Fibroblast of gingiva (primary cell): Measurements from ENCODE around the gene MAST2.
A peak's percentile ranks its signal among the peaks of the same experiment; 100 is the strongest.
"Not testable (repeated sequence)": the region's sequence is repeated elsewhere in the genome, so short reads cannot be mapped to it uniquely, and the experiment has no call there.

Experiments used
- DNase-seq: peaks from one replicate; pipeline ENCODE4 v3.0.0-alpha.2; 2011; ENCODE audit warnings: low read depth

The MAST2 gene

GRCh38 chr1:45814776-45815175, 11.4 kb downstream of the MAST2 start:
- no peak for DNase-seq

- peak; percentile 6 for DNase-seq
These were observed 12.5 kb downstream of the MAST2 start for GRCh38 chr1:45815667-45816458.

GRCh38 chr1:45820173-45820572, 16.8 kb downstream of the MAST2 start:
- no peak for DNase-seq

DNA sequence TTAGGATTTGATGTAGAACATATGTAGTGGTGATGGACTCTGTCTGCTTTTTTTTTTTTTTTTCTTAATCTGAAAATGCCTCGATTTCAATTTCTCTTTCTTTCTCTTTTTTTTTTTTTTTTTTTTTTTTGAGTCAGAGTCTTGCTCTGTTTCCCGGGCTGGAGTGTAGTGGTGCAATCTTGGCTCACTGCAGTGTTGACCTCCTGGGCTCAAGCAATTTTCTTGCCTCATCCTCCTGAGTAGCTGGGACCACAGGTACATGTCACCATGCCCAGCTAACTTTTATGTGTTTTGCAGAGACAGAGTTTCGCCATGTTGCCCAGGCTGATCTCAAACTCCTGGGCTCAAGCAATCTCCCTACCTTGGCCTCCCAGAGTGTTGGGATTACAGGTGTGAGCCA, 17.4 kb downstream of the MAST2 start:
- DNase-seq = no peak

GRCh38 chr1:45822644-45823043, 19.2 kb downstream of the MAST2 start:
- DNase-seq = no peak

GRCh38 chr1:45824607-45825006, 21.2 kb downstream of the MAST2 start:
- no peak for DNase-seq

DNA sequence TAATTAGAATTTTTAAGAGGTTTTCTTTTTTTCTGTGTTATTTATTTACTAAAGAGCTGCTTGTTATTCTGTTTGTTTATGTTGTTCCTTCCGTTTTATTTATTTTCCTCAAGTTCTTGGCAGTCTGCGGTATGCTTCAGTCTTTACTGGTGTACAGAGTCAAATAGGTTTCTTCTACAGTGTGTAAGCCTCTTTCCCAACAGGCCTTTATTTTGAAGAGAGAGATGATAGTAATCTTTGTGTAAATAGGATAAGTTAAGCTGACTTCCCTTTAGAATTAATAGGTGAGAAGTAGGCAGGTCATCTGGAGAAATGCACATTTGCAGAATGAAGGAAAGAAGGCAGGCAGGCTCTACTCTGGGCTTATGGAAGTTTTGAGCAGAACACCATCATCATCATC, 23.8 kb downstream of the MAST2 start:
- DNase-seq = no peak

- DNase-seq = no peak
These were observed 25.4 kb downstream of the MAST2 start for GRCh38 chr1:45828841-45829240.

DNA sequence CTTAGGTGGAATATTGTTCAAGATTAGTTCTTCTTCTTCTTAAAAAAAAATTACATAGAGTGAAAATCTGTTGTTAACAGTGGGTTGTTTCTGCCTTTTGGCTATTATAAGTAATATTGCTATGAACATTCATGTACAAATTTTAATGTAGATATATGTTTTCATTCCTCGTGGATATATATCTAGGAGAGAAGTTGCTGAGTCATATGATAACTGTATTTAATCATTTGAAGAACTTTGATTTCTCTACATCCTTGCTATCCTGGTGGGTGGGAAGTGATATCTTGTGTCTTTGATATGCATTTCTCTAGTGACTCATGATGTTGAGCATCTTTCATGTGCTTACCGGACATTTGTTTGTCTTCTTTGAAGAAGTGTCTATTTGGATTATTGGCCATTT, 29.9 kb downstream of the MAST2 start:
- no peak for DNase-seq

DNA sequence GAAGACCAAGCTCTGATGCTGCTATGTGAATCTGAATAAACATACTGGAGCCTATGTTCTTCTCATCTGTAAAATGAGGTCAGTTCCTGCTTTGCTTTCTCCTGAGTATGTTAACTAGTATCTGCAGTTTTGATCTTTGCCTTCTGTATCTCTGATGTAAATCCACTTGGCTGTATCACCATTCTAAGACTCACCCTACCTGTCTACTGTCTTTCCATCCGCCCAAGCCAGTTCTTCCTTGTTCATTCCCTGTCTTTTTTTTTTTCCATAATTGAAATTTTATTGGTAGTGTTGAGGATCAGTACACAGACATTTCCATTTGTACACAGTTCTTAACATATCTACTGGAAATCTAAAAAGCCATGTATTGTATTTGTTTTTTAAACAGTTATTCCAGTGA, 31.3 kb downstream of the MAST2 start:
- DNase-seq = no peak

- DNase-seq = no peak
These were observed 33.0 kb downstream of the MAST2 start for GRCh38 chr1:45836451-45836850.

DNA sequence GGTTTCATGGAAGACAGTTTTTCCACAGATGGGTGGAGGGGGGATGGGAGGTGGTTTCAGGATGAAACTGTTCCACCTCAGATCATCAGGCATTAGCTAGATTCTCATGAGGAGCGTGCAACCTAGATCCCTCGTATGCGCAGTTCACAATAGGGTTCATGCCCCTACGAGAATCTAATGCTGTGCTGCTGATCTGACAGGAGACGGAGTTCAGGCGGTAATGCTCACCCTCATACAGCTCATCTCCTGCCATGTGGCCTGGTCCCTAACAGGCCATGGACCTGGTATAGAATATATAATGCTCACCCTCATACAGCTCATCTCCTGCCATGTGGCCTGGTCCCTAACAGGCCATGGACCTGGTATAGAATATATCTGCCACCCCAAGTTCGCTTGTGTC, 33.4 kb downstream of the MAST2 start:
- DNase-seq = not testable (repeated sequence)

DNA sequence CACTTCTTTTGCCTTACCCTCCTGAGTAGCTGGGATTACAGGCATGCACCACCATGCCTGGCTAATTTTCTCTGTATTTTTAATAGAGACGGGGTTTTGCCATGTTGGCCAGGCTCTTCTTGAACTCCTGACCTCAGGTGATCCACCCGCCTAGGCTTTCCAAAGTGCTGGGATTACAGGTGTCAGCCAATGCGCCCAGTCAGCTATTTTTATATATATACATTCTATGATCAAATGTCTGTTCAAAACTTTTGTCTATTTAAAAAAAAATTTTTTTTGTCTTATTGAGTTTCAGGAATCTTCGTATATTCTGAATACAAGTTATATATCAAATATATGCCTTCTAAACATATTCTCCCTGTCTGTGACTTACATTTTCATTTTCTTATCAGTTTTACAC, 34.9 kb downstream of the MAST2 start:
- DNase-seq = not testable (repeated sequence)

GRCh38 chr1:45840704-45841103, 37.3 kb downstream of the MAST2 start:
- no peak for DNase-seq

- no peak for DNase-seq
These were observed 39.4 kb downstream of the MAST2 start for GRCh38 chr1:45842786-45843185.

- DNase-seq = peak; percentile 50
These were observed 40.1 kb downstream of the MAST2 start for GRCh38 chr1:45843474-45843905.

GRCh38 chr1:45844000-45844399, 40.6 kb downstream of the MAST2 start:
- not testable (repeated sequence) for DNase-seq

- peak; percentile 77 for DNase-seq
These were observed 43.5 kb downstream of the MAST2 start for GRCh38 chr1:45846931-45847330.

DNA sequence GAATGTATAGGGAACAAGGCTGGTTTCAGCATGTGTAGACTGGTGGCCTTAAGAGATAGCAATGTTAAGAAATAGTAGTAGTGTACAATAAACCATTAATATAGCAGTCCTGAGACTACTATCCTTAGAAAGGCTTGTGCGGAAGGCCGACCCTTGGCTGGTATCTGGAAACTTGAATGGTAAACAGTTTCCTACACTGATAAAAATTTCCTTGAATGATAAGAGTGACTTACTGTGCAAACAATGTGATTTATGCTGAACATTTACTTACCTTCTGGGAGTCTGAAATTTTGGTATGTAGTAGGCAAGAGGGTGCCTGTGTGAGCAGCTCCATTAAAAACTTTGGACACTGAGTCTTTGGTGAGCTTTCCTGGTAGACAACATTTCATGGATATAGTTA, 44.7 kb downstream of the MAST2 start:
- no peak for DNase-seq

GRCh38 chr1:45848714-45849113, 45.3 kb downstream of the MAST2 start:
- no peak for DNase-seq

- DNase-seq = no peak
These were observed 46.6 kb downstream of the MAST2 start for GRCh38 chr1:45850017-45850416.

- DNase-seq = no peak
These were observed 51.3 kb downstream of the MAST2 start for GRCh38 chr1:45854724-45855123.

GRCh38 chr1:45857101-45857700, 53.8 kb downstream of the MAST2 start:
- no peak for DNase-seq
